CD4-positive, alpha-beta T cell treated with Interleukin-4 for 4 hours (primary cell): Measurements from ENCODE around the gene ARHGEF18.
"Not testable (repeated sequence)": the region's sequence is repeated elsewhere in the genome, so short reads cannot be mapped to it uniquely, and the experiment has no call there.

Experiments
- DNase-seq: peaks from one replicate; pipeline ENCODE4 v3.0.0-alpha.2; 2020

The ARHGEF18 gene

DNA sequence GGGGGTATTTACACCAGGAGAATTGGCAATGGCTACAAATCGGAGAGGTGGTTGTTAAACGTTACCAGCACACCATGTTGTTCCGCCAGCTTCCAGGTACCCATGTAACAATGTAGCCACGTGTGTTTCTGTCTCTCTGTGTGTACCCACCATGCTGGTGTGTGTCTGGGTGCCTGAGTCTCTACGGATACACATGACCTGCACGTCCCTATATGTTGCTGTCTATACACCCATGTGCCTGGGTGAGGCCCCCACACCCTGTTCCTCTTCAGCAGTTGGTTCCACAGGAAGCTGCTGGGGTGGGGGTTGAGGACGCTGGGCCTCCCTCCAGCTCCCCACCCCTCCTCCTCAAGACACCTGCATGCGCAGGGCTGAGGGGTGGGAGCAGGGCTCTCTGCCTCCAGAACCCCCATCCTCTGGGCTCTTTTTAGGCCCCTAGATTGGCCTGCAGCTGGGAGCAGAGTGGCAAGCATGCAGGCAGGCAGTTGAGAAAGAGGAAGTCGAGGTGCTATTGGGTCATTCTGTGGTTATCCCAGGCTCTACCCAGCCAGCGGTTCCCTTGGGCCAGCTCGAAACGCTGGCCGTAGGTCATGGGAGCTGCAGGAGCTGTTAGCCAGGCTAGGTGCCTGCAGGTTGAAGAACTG lies at the start of gene ARHGEF18:
ARHGEF18 (plus strand) TSS at position 351 of the 644 bp plus-strand sequence. CDS start 13,954 bp downstream, outside the sequence.
- peak; percentile 75 for DNase-seq

GRCh38 chr19:7301525-7301924 lies 47.2 kb upstream of the ARHGEF18 start:
- no peak for DNase-seq

GRCh38 chr19:7303470-7303869 lies 45.3 kb upstream of the ARHGEF18 start:
- DNase-seq: no peak

- DNase-seq: no peak
Measured at GRCh38 chr19:7304200-7304599, 44.5 kb upstream of the ARHGEF18 start.

GRCh38 chr19:7307590-7308218 lies 41.0 kb upstream of the ARHGEF18 start:
- no peak for DNase-seq

DNA sequence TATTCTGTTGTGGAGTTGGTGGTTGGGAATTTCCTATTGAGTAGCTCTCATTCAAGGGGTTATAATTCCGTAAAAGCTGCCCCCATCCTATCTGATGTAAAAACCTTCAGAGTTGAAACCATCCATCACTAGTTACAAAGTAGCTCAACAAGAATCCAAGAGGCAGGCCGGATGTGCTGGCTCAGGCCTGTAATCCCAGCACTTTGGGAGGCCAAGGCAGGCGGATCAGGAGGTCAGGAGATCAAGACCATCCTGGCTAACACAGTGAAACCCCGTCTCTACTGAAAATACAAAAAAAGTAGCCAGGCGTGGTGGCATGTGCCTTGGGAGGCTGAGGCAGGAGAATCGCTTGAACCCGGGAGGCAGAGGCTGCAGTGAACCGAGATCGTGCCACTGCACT lies 40.4 kb upstream of the ARHGEF18 start:
- DNase-seq: not testable (repeated sequence)

DNA sequence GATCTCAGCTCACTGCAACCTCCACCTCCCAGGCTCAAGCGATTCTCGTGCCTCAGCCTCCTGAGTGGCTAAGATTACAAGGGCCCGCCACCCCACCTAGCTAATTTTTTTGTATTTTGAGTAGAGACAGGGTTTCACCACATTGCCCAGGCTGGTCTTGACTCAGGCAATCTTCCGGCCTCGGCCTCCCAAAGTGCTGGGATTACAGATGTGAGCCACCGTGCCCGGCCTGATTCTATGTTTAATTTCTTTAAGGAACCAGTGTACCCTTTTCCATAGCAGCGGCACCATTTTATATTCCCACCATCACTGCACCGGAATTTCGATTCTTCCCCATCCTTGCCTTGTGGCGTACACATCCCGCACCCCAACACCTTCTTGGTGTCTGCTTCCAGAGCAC lies 36.8 kb upstream of the ARHGEF18 start:
- DNase-seq: no peak

DNA sequence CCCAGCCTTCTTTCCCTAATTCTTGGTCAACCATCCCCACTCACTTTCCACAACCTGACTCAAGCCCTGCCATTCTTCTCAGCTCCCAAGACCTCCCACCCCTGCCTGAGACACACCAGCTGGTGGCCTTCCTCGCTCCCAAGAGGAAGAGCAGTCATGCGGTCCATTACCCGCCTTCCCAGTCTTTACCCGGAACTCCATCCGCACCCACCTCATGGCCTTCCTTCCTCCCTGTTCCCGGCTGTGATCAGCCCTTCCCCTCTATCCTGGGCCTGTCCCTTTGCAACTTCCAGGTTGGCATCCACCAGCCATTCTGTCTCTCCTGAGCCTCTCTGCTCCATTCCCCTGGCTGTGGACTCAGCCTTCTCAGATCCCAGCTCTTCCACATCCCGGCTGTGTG lies 35.9 kb upstream of the ARHGEF18 start:
- no peak for DNase-seq

DNA sequence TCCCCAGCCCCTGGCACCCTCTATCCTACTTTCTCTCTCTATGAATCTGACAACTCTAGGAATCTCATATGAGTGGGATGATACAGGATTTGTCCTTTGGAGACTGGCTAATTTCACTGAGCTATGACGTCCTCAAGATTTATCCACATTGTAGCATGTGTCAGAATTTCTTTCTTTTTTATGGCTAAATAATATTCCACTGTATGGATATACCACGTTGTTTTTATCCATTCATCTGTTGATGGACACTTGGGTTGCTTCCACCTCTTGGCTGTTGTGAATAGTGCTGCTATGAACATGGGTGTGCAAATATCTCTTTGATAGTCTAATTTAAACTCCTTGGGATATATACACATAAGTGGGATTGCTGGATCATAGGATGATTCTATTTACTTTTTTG lies 30.6 kb upstream of the ARHGEF18 start:
- no peak for DNase-seq

DNA sequence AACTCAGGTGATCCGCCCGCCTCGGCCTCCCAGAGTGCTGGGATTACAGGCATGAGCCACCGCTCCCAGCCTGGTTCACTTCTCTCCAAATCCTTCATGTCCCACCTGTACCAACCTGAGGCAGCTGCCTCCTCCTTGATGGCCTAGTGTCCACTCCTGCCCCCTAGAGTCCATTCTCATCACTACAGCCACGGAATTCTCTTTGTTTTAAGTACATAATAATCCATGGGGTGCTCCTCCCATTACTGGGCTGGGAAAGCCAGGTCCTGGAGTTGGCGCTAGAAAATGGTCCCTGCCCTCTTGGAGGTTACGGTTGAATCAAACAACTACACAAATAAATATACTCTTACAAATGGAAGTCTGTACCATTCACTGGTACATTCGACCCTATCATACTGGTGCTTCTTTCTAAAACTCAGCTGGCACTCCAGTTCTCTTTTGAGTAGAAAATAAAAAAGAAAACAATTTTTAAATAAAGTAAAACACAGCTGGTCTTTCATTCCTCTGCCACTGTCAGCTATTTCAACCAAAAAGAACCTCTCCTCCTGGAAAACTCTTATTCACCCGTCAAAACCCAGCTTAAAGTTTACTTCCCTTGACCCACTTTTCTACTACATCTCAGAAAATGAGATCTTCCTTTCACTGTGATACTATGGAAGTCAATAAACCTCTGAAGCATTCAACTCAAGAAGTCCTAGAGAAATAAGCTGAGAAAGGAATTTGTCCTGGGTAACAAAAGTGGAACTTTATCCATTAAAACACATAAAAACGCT lies 22.4 kb upstream of the ARHGEF18 start:
- DNase-seq: peak; percentile 44

DNA sequence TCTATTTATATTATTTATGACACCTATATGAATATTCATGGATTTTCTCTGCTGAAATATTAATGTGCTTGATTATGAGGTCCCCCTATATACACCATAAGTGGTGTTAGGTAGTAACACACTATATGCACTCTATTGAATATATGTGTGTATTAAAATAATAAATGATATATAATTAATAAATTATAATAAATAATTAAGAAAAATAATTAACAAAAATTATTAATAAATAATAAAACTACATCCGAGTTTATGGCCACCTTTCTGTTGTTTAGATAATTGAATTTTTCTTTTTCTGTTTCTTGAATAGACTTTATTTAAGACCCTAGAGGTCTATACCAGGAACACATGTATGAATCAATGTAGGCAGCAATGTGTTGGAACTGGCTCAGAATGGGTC lies 20.9 kb upstream of the ARHGEF18 start:
- DNase-seq: no peak

- no peak for DNase-seq
Measured at GRCh38 chr19:7328647-7329046, 20.1 kb upstream of the ARHGEF18 start.

- DNase-seq: no peak
Measured at GRCh38 chr19:7331446-7331845, 17.3 kb upstream of the ARHGEF18 start.

GRCh38 chr19:7333198-7334118 lies 15.3 kb upstream of the ARHGEF18 start:
- DNase-seq: no peak

DNA sequence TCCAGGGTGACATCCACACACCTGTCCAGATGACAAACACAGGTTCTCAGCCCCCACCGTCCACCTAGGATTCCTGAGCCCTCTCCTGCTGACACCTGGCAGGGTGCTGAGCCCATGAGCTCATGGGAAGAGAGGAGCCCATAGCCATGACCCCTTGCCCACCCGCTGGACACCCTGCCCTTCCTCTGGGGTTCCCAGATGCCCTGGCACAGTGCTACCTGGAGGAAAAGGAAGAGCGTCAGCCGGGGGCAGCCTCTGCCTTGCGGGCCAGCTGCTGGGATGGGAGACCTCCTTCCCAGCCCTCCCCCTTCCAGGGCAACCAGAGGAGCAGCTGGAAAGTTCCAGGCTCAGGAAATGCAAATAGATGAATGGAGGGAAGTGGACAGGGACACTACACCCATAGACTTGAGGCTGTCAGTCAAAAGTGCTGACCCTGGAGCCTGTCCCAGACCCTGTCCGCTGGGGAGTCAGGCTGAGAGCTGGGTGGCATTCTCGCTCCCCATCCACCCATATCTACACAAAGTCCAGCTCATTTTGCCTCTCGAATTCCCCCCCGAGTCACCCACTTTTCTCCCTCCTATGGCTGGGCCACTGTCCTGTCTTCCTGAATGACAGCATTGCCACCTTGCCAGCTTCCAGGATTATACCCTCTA lies 12.3 kb upstream of the ARHGEF18 start:
- no peak for DNase-seq

- peak; percentile 44 for DNase-seq
Measured at GRCh38 chr19:7337380-7338194, 11.2 kb upstream of the ARHGEF18 start.

DNA sequence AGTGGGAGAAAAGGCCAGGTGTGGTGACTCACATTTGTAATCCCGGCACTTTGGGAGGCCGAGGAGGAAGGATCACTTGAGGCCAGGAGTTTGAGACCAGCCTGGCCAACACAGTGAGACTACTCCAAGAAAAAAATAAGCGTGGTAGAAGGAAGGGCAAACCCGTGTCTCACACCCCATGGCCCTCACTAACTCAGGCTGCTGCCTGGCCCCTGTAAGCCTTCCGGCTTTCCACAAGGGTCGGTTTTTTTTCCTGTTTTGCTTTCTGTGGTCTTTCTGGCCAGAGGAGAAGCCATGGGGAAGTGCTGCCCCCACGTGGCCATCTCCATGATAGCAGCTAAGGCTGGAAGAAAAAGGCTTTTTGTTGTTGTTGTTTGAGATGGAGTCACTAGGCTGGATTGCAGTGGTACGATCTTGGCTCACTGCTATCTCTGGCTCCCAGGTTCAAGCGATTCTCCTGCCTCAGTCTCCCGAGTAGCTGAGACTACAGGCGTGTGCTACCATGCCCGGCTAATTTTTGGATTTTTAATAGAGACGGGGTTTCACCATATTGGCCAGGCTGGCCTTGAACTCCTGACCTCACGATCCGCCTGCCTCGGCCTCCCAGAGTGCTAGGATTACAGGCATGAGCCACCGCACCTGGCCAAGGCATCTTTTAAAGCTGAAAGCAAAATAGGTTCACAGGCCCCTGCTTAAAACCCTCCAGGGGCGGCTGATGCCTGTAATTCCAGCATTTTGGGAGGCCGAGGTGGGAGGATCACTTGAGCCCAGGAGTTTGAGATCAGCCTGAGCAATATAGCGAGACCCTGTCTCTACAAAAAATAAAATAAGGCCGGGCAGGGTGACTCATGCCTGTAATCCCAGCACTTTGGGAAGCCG lies 7.5 kb upstream of the ARHGEF18 start:
- DNase-seq: peak; percentile 83

- no peak for DNase-seq
Measured at GRCh38 chr19:7342143-7342542, 6.6 kb upstream of the ARHGEF18 start.

- DNase-seq: no peak
Measured at GRCh38 chr19:7346488-7346971, 2.2 kb upstream of the ARHGEF18 start.

- DNase-seq: peak; percentile 62
Measured at GRCh38 chr19:7346997-7347396, 1.7 kb upstream of the ARHGEF18 start.
